B cell (primary cell): ENCODE data around the gene SDK1. TPM values are rescaled to one million over a fixed set of nuclear protein-coding genes. Genes with fewer than 3 reads are reported as not detected.

Experiments
- ATAC-seq: fragments of 200-7000 bp; cut with Tn5 transposase; one replicate; pipeline ENCODE4 v1.10.0; 2021; ENCODE audit warnings: low read depth, mild to moderate bottlenecking, moderate number of reproducible peaks, moderate library complexity
- CTCF ChIA-PET: fragments of 350-600 bp; sonication (Branson Sonifier 250); formaldehyde crosslinking; loops from one replicate; lab custom pipeline; 2021; ENCODE audit warnings: antibody characterized with exemption, inconsistent platforms; lab: Charles Lee
- POLR2A ChIA-PET: fragments of 350-600 bp; sonication (Branson Sonifier 250); formaldehyde crosslinking; loops from one replicate; lab custom pipeline; 2021; ENCODE audit warnings: antibody characterized with exemption; lab: Charles Lee
- DNase-seq: peaks from one replicate; pipeline ENCODE4 v3.0.0; 2013
- H2AFZ ChIP-seq: 2 replicates; pipeline ENCODE4 v1.6.1; 2012; ENCODE audit warnings: mild to moderate bottlenecking, low read depth, low read length; ENCODE audit not compliant: insufficient read depth, poor library complexity, severe bottlenecking
- H3K27ac ChIP-seq, 2 donors: 1 replicate in 1 of 2; 2 replicates in 1 of 2; pipeline ENCODE4 v1.5.1; 2012 to 2013; ENCODE audit warnings: low read length in 2 of 2, mild to moderate bottlenecking in 2 of 2, moderate library complexity in 1 of 2
- H3K27me3 ChIP-seq, 4 experiments: fragments of 200-600 bp in 1 of 4; sonication (generic) in 1 of 4; replicated peaks in 1 of 4; 1 replicate in 2 of 4; 2 replicates in 2 of 4; pipeline versions ENCODE4 v1.6.1 to v1.7.0; 2013 to 2016; ENCODE audit warnings: low read length in 3 of 4, mild to moderate bottlenecking in 2 of 4, mixed read lengths in 1 of 4, moderate library complexity in 1 of 4; ENCODE audit not compliant: insufficient read depth in 4 of 4, control insufficient read depth in 3 of 4; ENCODE audit errors: control extremely low read depth in 1 of 4
- H3K36me3 ChIP-seq, 2 experiments: replicated peaks in 1 of 2; 1 replicate in 1 of 2; 2 replicates in 1 of 2; pipeline versions ENCODE4 v1.6.1 to v1.7.1; 2013; ENCODE audit warnings: low read length in 1 of 2; ENCODE audit not compliant: insufficient read depth in 2 of 2, control insufficient read depth in 1 of 2; ENCODE audit errors: control extremely low read depth in 1 of 2, extremely low read depth in 1 of 2
- H3K4me1 ChIP-seq, 2 donors: fragments of 200-600 bp in 1 of 2; sonication (generic) in 1 of 2; 1 replicate in 1 of 2; 2 replicates in 1 of 2; pipeline versions ENCODE4 v1.5.1 to v1.6.1; 2013 to 2017; ENCODE audit warnings: low read length in 2 of 2; ENCODE audit not compliant: control insufficient read depth in 2 of 2, insufficient read depth in 2 of 2
- H3K4me2 ChIP-seq: replicated peaks from 2 replicates; pipeline ENCODE3; 2012; ENCODE audit warnings: mild to moderate bottlenecking, low read depth, low read length; ENCODE audit not compliant: poor library complexity, severe bottlenecking
- H3K4me3 ChIP-seq, 5 experiments: fragments of 200-600 bp in 1 of 5; sonication (generic) in 1 of 5; 1 replicate in 3 of 5; 2 replicates in 2 of 5; pipeline versions ENCODE4 v1.5.1 to v1.7.0; 2011 to 2016; ENCODE audit warnings: low read length in 4 of 5, mild to moderate bottlenecking in 4 of 5, low read depth in 2 of 5, control low read depth in 1 of 5, moderate library complexity in 1 of 5; ENCODE audit not compliant: insufficient read depth in 1 of 5; ENCODE audit errors: control extremely low read depth in 1 of 5, extremely low read depth in 1 of 5
- H3K79me2 ChIP-seq: fragments of 200-600 bp; sonication (generic); one replicate; pipeline ENCODE4 v1.6.0; 2016; ENCODE audit warnings: low read length; ENCODE audit not compliant: control insufficient read depth, insufficient read depth
- H3K9ac ChIP-seq: fragments of 200-600 bp; sonication (generic); 2 replicates; pipeline ENCODE4 v1.6.1; 2017; ENCODE audit warnings: mild to moderate bottlenecking, low read length, moderate library complexity
- H3K9me3 ChIP-seq, 3 donors: one replicate each; pipeline versions ENCODE4 v1.6.1 to v1.7.1; 2013; ENCODE audit warnings: low read length in 2 of 3; ENCODE audit not compliant: control insufficient read depth in 2 of 3, insufficient read depth in 1 of 3; ENCODE audit errors: control extremely low read depth in 1 of 3
- H4K20me1 ChIP-seq: 2 replicates; pipeline ENCODE4 v1.6.0; 2012; ENCODE audit warnings: mild to moderate bottlenecking, low read length; ENCODE audit not compliant: insufficient read depth, control insufficient read depth, poor library complexity, severe bottlenecking
- H3K27ac Mint-ChIP-seq: one replicate; pipeline ENCODE4 v1.8.0; 2021; ENCODE audit warnings: mixed read lengths
- H3K27me3 Mint-ChIP-seq: one replicate; pipeline ENCODE4 v1.8.0; 2021; ENCODE audit warnings: mixed read lengths
- H3K4me1 Mint-ChIP-seq: one replicate; pipeline ENCODE4 v1.8.0; 2021; ENCODE audit warnings: mixed read lengths
- H3K4me3 Mint-ChIP-seq: one replicate; pipeline ENCODE4 v1.8.0; 2021; ENCODE audit warnings: mixed read lengths
- H3K9me3 Mint-ChIP-seq: one replicate; pipeline ENCODE4 v1.8.0; 2022; ENCODE audit warnings: mixed read lengths; ENCODE audit not compliant: insufficient read depth
- EZH2 ChIP-seq: IDR thresholded peaks from 2 replicates; pipeline ENCODE4 v1.6.1; 2012; ENCODE audit warnings: borderline replicate concordance, low read depth, mild to moderate bottlenecking, moderate library complexity, low read length; ENCODE audit not compliant: insufficient read depth, poor library complexity, severe bottlenecking
- WGBS: methylation state at CpG from one replicate; pipeline ENCODE4 v1.1.5; 2013; ENCODE audit warnings: missing lambda C conversion rate; ENCODE audit not compliant: insufficient coverage; 5-methylcytosine and 5-hydroxymethylcytosine counted together
- intact Hi-C: fragments of 100-400 bp; cut with micrococcal nuclease; formaldehyde crosslinking; loops from one replicate; pipeline ENCODE4 v1.10.0; 2022
- polyA plus RNA-seq: library from polyadenylated mRNA; depleted of rRNA; stranded (reverse); fragments of >200 nt; gene quantifications from 2 replicates; pipeline ENCODE4 v1.2.3, GENCODE V29; 2012
- total RNA-seq, 2 donors: library from RNA; stranded (reverse); fragments of 120-200 nt in 1 of 2; gene quantifications; 1 replicate in 1 of 2; 2 replicates in 1 of 2; pipeline versions ENCODE4 v1.2.3 to v1.2.4, GENCODE V29; 2013 to 2022
- TF ChIP-seq, protein P1 (sequence below): fragments of 200-600 bp; IDR thresholded peaks from one replicate; pipeline ENCODE4 v1.8.0; 2022; ENCODE audit warnings: antibody characterized with exemption, mild to moderate bottlenecking

SDK1 gene
- total and polyA plus RNA-seq, 2 donors (not counting 1 experiment from before 2014, with no cell fraction given): 0.73 to 2.0 TPM

DNA sequence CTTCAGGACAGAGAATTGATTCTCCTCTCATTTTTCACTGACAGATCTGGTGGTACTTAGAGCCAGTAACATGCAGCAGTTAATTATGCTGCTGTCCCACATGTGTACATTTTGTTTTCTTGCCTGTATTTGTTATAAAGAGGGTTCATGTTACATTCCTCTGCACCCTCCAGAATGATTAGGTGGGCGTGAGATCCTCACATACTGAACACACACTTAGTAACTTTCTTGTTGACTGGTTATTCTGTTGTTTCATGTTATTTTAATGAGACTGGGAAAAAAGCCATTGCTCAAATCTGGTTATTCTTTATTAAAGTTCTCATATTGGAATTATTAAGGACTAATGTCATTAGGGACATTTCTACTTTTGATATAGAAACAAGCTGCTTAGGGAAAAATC, 409.1 kb downstream of the SDK1 start:
- H3K9me3 ChIP-seq: peaks cover 0 to 3% (median 2%) of the 10 kb centered on the region in 3 donors
- H3K27me3 ChIP-seq: peaks cover 0 to 2% (median 0%) of the 10 kb centered on the region in 4 experiments
- H3K36me3 ChIP-seq: no peaks in the 10 kb centered on the region
- ATAC-seq: no peak
- Mint-ChIP-seq H3K4me3 (no peak overlapping the region), H3K27me3 (peaks cover 9% of the 10 kb centered on the region), H3K27ac (no peak overlapping the region), H3K4me1 (no peaks in the 10 kb centered on the region), H3K9me3 (no peaks in the 10 kb centered on the region)
- H3K4me1 ChIP-seq: no peaks in the 10 kb centered on the region
- CTCF ChIA-PET: no interaction called here
- POLR2A ChIA-PET: no interaction called here
- no CpG with 5 or more reads among the region's 1 CpG for WGBS
- no peak for DNase-seq
- no peak overlapping the region for H2AFZ ChIP-seq
- intact Hi-C loops: no loop called here
- no peaks in the 10 kb centered on the region for H4K20me1 ChIP-seq
- H3K4me2 ChIP-seq: no peak overlapping the region
- H3K9ac ChIP-seq: no peak overlapping the region
- no peak overlapping the region for H3K27ac ChIP-seq
- H3K79me2 ChIP-seq: no peaks in the 10 kb centered on the region
- no peak overlapping the region for H3K4me3 ChIP-seq
- no peak for TF ChIP-seq EZH2
- TF ChIP-seq, protein P1, sequence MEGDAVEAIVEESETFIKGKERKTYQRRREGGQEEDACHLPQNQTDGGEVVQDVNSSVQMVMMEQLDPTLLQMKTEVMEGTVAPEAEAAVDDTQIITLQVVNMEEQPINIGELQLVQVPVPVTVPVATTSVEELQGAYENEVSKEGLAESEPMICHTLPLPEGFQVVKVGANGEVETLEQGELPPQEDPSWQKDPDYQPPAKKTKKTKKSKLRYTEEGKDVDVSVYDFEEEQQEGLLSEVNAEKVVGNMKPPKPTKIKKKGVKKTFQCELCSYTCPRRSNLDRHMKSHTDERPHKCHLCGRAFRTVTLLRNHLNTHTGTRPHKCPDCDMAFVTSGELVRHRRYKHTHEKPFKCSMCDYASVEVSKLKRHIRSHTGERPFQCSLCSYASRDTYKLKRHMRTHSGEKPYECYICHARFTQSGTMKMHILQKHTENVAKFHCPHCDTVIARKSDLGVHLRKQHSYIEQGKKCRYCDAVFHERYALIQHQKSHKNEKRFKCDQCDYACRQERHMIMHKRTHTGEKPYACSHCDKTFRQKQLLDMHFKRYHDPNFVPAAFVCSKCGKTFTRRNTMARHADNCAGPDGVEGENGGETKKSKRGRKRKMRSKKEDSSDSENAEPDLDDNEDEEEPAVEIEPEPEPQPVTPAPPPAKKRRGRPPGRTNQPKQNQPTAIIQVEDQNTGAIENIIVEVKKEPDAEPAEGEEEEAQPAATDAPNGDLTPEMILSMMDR: no peak

DNA sequence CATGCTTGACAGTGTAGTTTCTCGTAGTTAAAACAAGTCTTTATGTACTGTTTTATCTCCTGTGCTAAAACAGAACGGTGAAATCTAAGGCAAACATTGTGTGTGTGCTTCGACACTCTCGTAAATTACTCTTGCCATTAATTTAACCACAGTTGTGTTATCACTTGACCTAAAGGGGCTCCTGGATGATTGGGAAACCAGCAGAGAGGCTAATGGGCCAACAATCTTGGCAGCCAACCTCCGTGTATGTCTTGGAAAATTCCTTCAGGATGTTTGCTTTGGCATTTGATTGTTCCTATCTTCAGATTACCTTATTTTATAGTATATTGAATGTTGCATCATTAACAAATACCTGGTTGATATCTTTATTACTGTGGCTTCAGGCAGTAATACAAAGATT, 409.5 kb downstream of the SDK1 start:
- no peak for DNase-seq
- no peak overlapping the region for H3K4me2 ChIP-seq
- H3K9ac ChIP-seq: no peak overlapping the region
- Mint-ChIP-seq H3K4me1 (no peaks in the 10 kb centered on the region), H3K27me3 (peaks cover 13% of the 10 kb centered on the region), H3K27ac (no peak overlapping the region), H3K4me3 (no peak overlapping the region), H3K9me3 (no peaks in the 10 kb centered on the region)
- no peaks in the 10 kb centered on the region for H3K4me1 ChIP-seq
- H4K20me1 ChIP-seq: no peaks in the 10 kb centered on the region
- TF ChIP-seq EZH2: no peak
- TF ChIP-seq, protein P1: no peak
- CTCF ChIA-PET: no interaction called here
- no peak overlapping the region for H2AFZ ChIP-seq
- intact Hi-C loops: no loop called here
- H3K9me3 ChIP-seq: peaks cover 0 to 3% (median 2%) of the 10 kb centered on the region in 3 donors
- WGBS: 66% methylated on average over 2 of the region's 5 CpGs
- no peaks in the 10 kb centered on the region for H3K79me2 ChIP-seq
- H3K4me3 ChIP-seq: no peak overlapping the region
- no peak for ATAC-seq
- POLR2A ChIA-PET: no interaction called here
- H3K27ac ChIP-seq: no peak overlapping the region
- no peaks in the 10 kb centered on the region for H3K36me3 ChIP-seq
- H3K27me3 ChIP-seq: peaks cover 0 to 2% (median 0%) of the 10 kb centered on the region in 4 experiments
